NCI-H2196 (cell line): Measurements from ENCODE around the gene PLEKHG1.

Experiments
- DNase-seq: peaks from one replicate; lab custom pipeline; 2025; ENCODE audit not compliant: unreplicated experiment; lab: John Stamatoyannopoulos, UW

Gene PLEKHG1

GRCh38 chr6:150617496-150618460 lies 18.1 kb downstream of the PLEKHG1 start:
- DNase-seq: no peak

- no peak for DNase-seq
These were observed 19.6 kb downstream of the PLEKHG1 start for GRCh38 chr6:150619275-150619674.

- DNase-seq: no peak
These were observed 20.6 kb downstream of the PLEKHG1 start for GRCh38 chr6:150620244-150620643.

- no peak for DNase-seq
These were observed 21.1 kb downstream of the PLEKHG1 start for GRCh38 chr6:150620763-150621162.

GRCh38 chr6:150622476-150622875 lies 22.8 kb downstream of the PLEKHG1 start:
- DNase-seq: no peak

GRCh38 chr6:150622941-150623874 lies 23.5 kb downstream of the PLEKHG1 start:
- DNase-seq: no peak

- no peak for DNase-seq
These were observed 24.5 kb downstream of the PLEKHG1 start for GRCh38 chr6:150624191-150624590.

GRCh38 chr6:150625927-150626326 lies 26.2 kb downstream of the PLEKHG1 start:
- no peak for DNase-seq

- no peak for DNase-seq
These were observed 27.5 kb downstream of the PLEKHG1 start for GRCh38 chr6:150627154-150627553.

- no peak for DNase-seq
These were observed 27.9 kb downstream of the PLEKHG1 start for GRCh38 chr6:150627585-150628025.

GRCh38 chr6:150628908-150629307 lies 29.2 kb downstream of the PLEKHG1 start:
- DNase-seq: no peak

- no peak for DNase-seq
These were observed 31.7 kb downstream of the PLEKHG1 start for GRCh38 chr6:150631283-150631983.

GRCh38 chr6:150631984-150632642 lies 32.4 kb downstream of the PLEKHG1 start:
- DNase-seq: no peak

- DNase-seq: no peak
These were observed 33.2 kb downstream of the PLEKHG1 start for GRCh38 chr6:150632785-150633485.

GRCh38 chr6:150633486-150633834 lies 33.8 kb downstream of the PLEKHG1 start:
- no peak for DNase-seq

- no peak for DNase-seq
These were observed 34.7 kb downstream of the PLEKHG1 start for GRCh38 chr6:150634176-150634963.

GRCh38 chr6:150634964-150635292 lies 35.2 kb downstream of the PLEKHG1 start:
- DNase-seq: no peak

- no peak for DNase-seq
These were observed 36.3 kb downstream of the PLEKHG1 start for GRCh38 chr6:150635906-150636514.

- no peak for DNase-seq
These were observed 37.1 kb downstream of the PLEKHG1 start for GRCh38 chr6:150636808-150637207.
